ENCODE data around the gene AAK1.

The AAK1 gene

DNA sequence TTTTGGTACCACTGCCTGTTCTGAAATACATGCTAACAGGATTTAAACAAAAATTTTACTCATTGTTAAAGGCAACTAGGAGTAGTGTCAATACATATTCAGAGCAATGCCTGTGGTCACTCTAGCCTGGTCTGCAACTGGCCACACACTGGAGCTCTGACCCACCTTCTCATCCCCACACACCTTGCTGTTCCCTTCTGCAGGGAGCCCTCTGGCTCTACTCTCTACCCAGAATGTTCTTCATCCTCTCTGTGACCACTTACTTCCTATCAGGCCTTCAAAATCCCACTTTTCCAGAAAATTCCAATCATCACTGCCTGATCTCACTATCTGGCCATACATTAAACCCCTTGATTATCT, 104.0 kb downstream of the AAK1 start:
- TF ChIP-seq EGR1 (IDR thresholded peaks at IDR 0.05) (no peak), CEBPB (IDR thresholded peaks at IDR 0.05) (no peak), USF1 (IDR thresholded peaks at IDR 0.05) (no peak), MAX (IDR thresholded peaks at IDR 0.05) (no peak), FOXM1 (IDR thresholded peaks at IDR 0.05; ENCODE audit: borderline replicate concordance, low read depth) (no peak)

DNA sequence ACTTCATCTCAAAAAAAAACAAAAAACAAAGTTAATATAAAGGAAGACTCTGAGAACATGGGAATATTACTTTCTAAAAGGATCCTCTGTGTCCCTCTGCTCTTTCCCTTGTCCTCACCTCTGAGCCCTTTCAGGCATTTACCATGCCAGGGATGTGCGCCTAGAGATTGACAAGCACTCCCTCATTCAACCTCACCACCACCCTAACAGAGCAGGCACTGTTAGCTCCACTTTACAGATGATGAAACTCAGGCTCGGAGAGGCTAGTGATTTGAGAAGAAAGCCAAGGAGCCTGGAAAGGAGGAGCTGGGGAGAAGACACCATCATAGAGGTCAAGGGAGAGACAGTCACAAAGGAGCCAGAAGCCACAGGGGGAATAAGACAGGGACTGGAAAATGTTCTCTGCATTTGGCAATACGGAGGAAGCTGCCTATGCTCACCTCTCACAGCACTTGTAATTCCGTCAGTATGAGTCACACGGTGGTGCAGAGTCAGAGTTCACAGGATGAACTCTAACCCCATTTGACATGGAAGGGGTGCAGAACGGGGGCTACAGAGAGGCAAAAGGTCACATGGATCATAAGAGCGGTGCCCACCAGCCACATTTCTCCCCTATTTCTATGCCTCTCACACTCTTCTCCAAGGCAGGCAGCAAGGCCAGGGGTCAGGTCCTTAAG, 104.5 kb downstream of the AAK1 start:
- TF ChIP-seq, protein P1, sequence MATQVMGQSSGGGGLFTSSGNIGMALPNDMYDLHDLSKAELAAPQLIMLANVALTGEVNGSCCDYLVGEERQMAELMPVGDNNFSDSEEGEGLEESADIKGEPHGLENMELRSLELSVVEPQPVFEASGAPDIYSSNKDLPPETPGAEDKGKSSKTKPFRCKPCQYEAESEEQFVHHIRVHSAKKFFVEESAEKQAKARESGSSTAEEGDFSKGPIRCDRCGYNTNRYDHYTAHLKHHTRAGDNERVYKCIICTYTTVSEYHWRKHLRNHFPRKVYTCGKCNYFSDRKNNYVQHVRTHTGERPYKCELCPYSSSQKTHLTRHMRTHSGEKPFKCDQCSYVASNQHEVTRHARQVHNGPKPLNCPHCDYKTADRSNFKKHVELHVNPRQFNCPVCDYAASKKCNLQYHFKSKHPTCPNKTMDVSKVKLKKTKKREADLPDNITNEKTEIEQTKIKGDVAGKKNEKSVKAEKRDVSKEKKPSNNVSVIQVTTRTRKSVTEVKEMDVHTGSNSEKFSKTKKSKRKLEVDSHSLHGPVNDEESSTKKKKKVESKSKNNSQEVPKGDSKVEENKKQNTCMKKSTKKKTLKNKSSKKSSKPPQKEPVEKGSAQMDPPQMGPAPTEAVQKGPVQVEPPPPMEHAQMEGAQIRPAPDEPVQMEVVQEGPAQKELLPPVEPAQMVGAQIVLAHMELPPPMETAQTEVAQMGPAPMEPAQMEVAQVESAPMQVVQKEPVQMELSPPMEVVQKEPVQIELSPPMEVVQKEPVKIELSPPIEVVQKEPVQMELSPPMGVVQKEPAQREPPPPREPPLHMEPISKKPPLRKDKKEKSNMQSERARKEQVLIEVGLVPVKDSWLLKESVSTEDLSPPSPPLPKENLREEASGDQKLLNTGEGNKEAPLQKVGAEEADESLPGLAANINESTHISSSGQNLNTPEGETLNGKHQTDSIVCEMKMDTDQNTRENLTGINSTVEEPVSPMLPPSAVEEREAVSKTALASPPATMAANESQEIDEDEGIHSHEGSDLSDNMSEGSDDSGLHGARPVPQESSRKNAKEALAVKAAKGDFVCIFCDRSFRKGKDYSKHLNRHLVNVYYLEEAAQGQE (IDR thresholded peaks at IDR 0.05; ENCODE audit: low read depth) = no peak
- TF ChIP-seq NFIC (IDR thresholded peaks at IDR 0.05) (no peak), TCF12 (IDR thresholded peaks at IDR 0.05; ENCODE audit: low read depth) (no peak), RAD21 (IDR thresholded peaks at IDR 0.05; ENCODE audit: low read depth) (no peak), TAF1 (IDR thresholded peaks at IDR 0.05; ENCODE audit: low read depth) (no peak)

DNA sequence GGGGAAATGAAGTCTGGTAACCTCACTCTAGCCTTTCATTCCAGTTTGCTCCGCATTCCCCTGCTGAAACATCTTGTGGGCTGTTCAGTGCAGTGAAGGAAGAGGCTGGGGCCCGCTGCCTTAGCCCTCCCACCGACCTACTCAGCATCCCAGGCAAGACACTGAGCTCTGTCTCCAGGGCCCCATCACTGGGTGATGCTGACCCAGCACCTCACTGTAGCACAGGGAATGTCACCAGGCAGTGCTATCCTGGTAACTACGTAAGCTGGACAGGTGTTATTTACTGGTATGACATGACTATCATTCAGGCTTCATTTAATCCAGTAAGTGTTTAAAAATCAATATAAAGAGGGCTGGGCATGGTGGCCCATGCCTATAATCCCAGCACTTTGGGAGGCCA, 105.3 kb downstream of the AAK1 start:
- no peak for TF ChIP-seq MAX (IDR thresholded peaks at IDR 0.05)
- TF ChIP-seq ZBTB7A (IDR thresholded peaks at IDR 0.05; ENCODE audit: low read depth) = no peak
- TF ChIP-seq TCF12 (IDR thresholded peaks at IDR 0.05; ENCODE audit: low read depth) = no peak
- no peak for TF ChIP-seq EP300 (IDR thresholded peaks at IDR 0.05; ENCODE audit: borderline replicate concordance)
- no peak for TF ChIP-seq NFIC (IDR thresholded peaks at IDR 0.05)
- no peak for TF ChIP-seq FOXM1 (IDR thresholded peaks at IDR 0.05; ENCODE audit: borderline replicate concordance, low read depth)
- no peak for TF ChIP-seq CEBPB (IDR thresholded peaks at IDR 0.05)
- no peak for TF ChIP-seq YY1 (IDR thresholded peaks at IDR 0.05; ENCODE audit: low read depth)
- TF ChIP-seq, protein P1 (IDR thresholded peaks at IDR 0.05; ENCODE audit: low read depth) = no peak
- no peak for TF ChIP-seq CREB1 (IDR thresholded peaks at IDR 0.05; ENCODE audit: low read depth)
- no peak for TF ChIP-seq EGR1 (IDR thresholded peaks at IDR 0.05)
- TF ChIP-seq TEAD4 (IDR thresholded peaks at IDR 0.05) = no peak
- no peak for TF ChIP-seq USF1 (IDR thresholded peaks at IDR 0.05)
- no peak for TF ChIP-seq RAD21 (IDR thresholded peaks at IDR 0.05; ENCODE audit: low read depth)
- no peak for TF ChIP-seq TAF1 (IDR thresholded peaks at IDR 0.05; ENCODE audit: low read depth)

- TF ChIP-seq TEAD4 (IDR thresholded peaks at IDR 0.05) = no peak
- TF ChIP-seq MAX (IDR thresholded peaks at IDR 0.05) = no peak
- TF ChIP-seq NFIC (IDR thresholded peaks at IDR 0.05) = no peak
- TF ChIP-seq, protein P1 (IDR thresholded peaks at IDR 0.05; ENCODE audit: low read depth) = no peak
- TF ChIP-seq RAD21 (IDR thresholded peaks at IDR 0.05; ENCODE audit: low read depth) = no peak
- TF ChIP-seq EP300 (IDR thresholded peaks at IDR 0.05; ENCODE audit: borderline replicate concordance) = no peak
- TF ChIP-seq YY1 (IDR thresholded peaks at IDR 0.05; ENCODE audit: low read depth) = no peak
- TF ChIP-seq USF1 (IDR thresholded peaks at IDR 0.05) = no peak
- TF ChIP-seq CREB1 (IDR thresholded peaks at IDR 0.05; ENCODE audit: low read depth) = no peak
- TF ChIP-seq TAF1 (IDR thresholded peaks at IDR 0.05; ENCODE audit: low read depth) = no peak
- TF ChIP-seq CEBPB (IDR thresholded peaks at IDR 0.05) = no peak
- no peak for TF ChIP-seq EGR1 (IDR thresholded peaks at IDR 0.05)
- no peak for TF ChIP-seq FOXM1 (IDR thresholded peaks at IDR 0.05; ENCODE audit: borderline replicate concordance, low read depth)
- no peak for TF ChIP-seq TCF12 (IDR thresholded peaks at IDR 0.05; ENCODE audit: low read depth)
Observed at GRCh38 chr2:69535817-69536241, 107.7 kb downstream of the AAK1 start.

Data from Ishikawa (cell line).